Smooth muscle cell (in vitro differentiated cells): ENCODE data around the gene SLC16A1. TPM values are rescaled to one million over a fixed set of nuclear protein-coding genes. Genes with fewer than 3 reads are reported as not detected.

Source experiments
- DNase-seq: peaks from one replicate; lab custom pipeline; 2025; ENCODE audit not compliant: unreplicated experiment; lab: John Stamatoyannopoulos, UW
- H2AFZ ChIP-seq: fragments of 200-600 bp; sonication (generic); 2 replicates; pipeline ENCODE4 v1.6.0; 2016; ENCODE audit warnings: antibody characterized with exemption, low read depth, mild to moderate bottlenecking
- H3F3A ChIP-seq: fragments of 200-600 bp; sonication (generic); 2 replicates; pipeline ENCODE4 v1.6.0; 2017; ENCODE audit warnings: antibody characterized with exemption, low read depth
- H3K27ac ChIP-seq: fragments of 200-600 bp; sonication (generic); 2 replicates; pipeline ENCODE4 v1.5.1; 2016; ENCODE audit warnings: low read depth, mild to moderate bottlenecking
- H3K27me3 ChIP-seq: fragments of 200-600 bp; sonication (generic); 2 replicates; pipeline ENCODE4 v1.6.1; 2016; ENCODE audit warnings: low read depth, mild to moderate bottlenecking
- H3K36me3 ChIP-seq: fragments of 200-600 bp; sonication (generic); 2 replicates; pipeline ENCODE4 v1.5.1; 2016; ENCODE audit warnings: low read depth
- H3K4me1 ChIP-seq: fragments of 200-600 bp; sonication (generic); 2 replicates; pipeline ENCODE4 v1.5.1; 2016; ENCODE audit warnings: low read depth
- H3K4me2 ChIP-seq: fragments of 200-600 bp; sonication (generic); 2 replicates; pipeline ENCODE4 v1.6.0; 2016; ENCODE audit warnings: mild to moderate bottlenecking
- H3K4me3 ChIP-seq: fragments of 200-600 bp; sonication (generic); 2 replicates; pipeline ENCODE4 v1.5.1; 2016; ENCODE audit warnings: mild to moderate bottlenecking
- H3K79me2 ChIP-seq: fragments of 200-600 bp; sonication (generic); 2 replicates; pipeline ENCODE4 v1.6.0; 2016; ENCODE audit warnings: low read depth, mild to moderate bottlenecking
- H3K9ac ChIP-seq: fragments of 200-600 bp; sonication (generic); 2 replicates; pipeline ENCODE4 v1.6.0; 2016; ENCODE audit warnings: low read depth
- H3K9me3 ChIP-seq: fragments of 200-600 bp; sonication (generic); replicated peaks from 2 replicates; pipeline ENCODE4 v1.5.1; 2016; ENCODE audit warnings: low read depth
- H4K20me1 ChIP-seq: fragments of 200-600 bp; sonication (generic); 2 replicates; pipeline ENCODE4 v1.6.0; 2016; ENCODE audit warnings: low read depth
- WGBS: methylation state at CpG from one replicate; pipeline ENCODE4 v1.1.7; 2016; ENCODE audit warnings: low lambda C conversion rate; 5-methylcytosine and 5-hydroxymethylcytosine counted together
- polyA plus RNA-seq: library from polyadenylated mRNA; unstranded; fragments of >200 nt; fragmentation: Nextera tagmentation; extraction: Ambion mirVana; gene quantifications from 2 replicates; pipeline ENCODE4 v1.2.1, GENCODE V29; 2016
- total RNA-seq: library from RNA; depleted of rRNA; stranded (reverse); fragments of >200 nt; gene quantifications from 2 replicates; pipeline ENCODE4 v1.2.3, GENCODE V29; 2014
- TF ChIP-seq, protein P1 (sequence below): fragments of 200-600 bp; sonication (generic); IDR thresholded peaks from 2 replicates; pipeline ENCODE4 v1.5.1; 2017; ENCODE audit warnings: borderline replicate concordance, mild to moderate bottlenecking, antibody characterized with exemption; ENCODE audit not compliant: insufficient read depth, poor library complexity, severe bottlenecking

Gene SLC16A1
- total and polyA plus RNA-seq, 2 experiments from 2014 or later = 43.9 to 77.7 TPM

- no peak for DNase-seq
- peaks cover 13% of the 10 kb centered on the region for H3F3A ChIP-seq
- H2AFZ ChIP-seq = no peak overlapping the region
- H3K9me3 ChIP-seq = no peaks in the 10 kb centered on the region
- H3K4me2 ChIP-seq = peak overlapping the region; percentile 71
- H3K4me3 ChIP-seq = peak overlapping the region; percentile 2
- peaks cover 68% of the 10 kb centered on the region for H4K20me1 ChIP-seq
- peaks cover 38% of the 10 kb centered on the region for H3K4me1 ChIP-seq
- no peaks in the 10 kb centered on the region for H3K36me3 ChIP-seq
- TF ChIP-seq, protein P1, sequence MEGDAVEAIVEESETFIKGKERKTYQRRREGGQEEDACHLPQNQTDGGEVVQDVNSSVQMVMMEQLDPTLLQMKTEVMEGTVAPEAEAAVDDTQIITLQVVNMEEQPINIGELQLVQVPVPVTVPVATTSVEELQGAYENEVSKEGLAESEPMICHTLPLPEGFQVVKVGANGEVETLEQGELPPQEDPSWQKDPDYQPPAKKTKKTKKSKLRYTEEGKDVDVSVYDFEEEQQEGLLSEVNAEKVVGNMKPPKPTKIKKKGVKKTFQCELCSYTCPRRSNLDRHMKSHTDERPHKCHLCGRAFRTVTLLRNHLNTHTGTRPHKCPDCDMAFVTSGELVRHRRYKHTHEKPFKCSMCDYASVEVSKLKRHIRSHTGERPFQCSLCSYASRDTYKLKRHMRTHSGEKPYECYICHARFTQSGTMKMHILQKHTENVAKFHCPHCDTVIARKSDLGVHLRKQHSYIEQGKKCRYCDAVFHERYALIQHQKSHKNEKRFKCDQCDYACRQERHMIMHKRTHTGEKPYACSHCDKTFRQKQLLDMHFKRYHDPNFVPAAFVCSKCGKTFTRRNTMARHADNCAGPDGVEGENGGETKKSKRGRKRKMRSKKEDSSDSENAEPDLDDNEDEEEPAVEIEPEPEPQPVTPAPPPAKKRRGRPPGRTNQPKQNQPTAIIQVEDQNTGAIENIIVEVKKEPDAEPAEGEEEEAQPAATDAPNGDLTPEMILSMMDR = no peak
- peak overlapping the region; percentile 66 for H3K27ac ChIP-seq
- H3K79me2 ChIP-seq = peaks cover 65% of the 10 kb centered on the region
- H3K9ac ChIP-seq = no peak overlapping the region
- H3K27me3 ChIP-seq = no peaks in the 10 kb centered on the region
Observed at GRCh38 chr1:112937495-112937894, 18.5 kb downstream of the SLC16A1 start.

- DNase-seq = no peak
Observed at GRCh38 chr1:112937070-112937469, 18.9 kb downstream of the SLC16A1 start.

DNA sequence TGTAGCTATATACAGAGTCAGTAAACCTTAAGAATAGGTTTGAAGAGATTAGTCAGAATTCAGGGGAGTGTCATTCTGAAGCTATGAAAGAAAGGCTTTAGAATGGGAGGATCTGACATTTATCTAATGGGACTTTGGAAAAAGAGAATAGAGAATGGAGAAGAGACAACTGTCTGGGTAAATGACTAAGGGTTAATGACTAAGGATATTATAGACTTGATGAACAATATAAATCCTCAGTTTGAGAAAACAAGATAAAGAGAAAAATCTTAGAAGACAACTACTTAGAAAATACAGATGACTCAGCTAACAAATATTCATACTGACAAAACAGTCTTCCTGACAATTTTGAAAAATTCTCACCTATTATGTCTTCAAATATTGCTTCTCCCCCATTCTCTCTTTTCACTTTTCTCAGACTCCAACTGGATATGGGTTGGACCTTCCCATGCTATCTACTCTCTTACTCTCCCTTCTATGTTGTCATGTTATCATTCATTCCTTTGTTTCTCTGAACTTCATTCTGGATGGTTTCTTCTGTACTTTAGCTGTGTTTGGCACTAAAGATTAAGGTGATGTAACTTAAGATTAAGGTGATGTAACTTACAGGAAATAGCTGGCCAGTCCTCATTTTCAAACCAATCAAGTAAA, 20.4 kb downstream of the SLC16A1 start:
- Histone ChIP-seq H3K4me2 (peak overlapping the region; percentile 71), H3K4me1 (peaks cover 38% of the 10 kb centered on the region), H2AFZ (no peak overlapping the region), H3F3A (peaks cover 13% of the 10 kb centered on the region), H3K9me3 (no peaks in the 10 kb centered on the region), H3K27ac (peak overlapping the region; percentile 66), H4K20me1 (peaks cover 71% of the 10 kb centered on the region), H3K79me2 (peaks cover 65% of the 10 kb centered on the region), H3K9ac (no peak overlapping the region), H3K4me3 (no peak overlapping the region), H3K36me3 (no peaks in the 10 kb centered on the region), H3K27me3 (no peaks in the 10 kb centered on the region)
- TF ChIP-seq, protein P1 = no peak
- no peak for DNase-seq

More at GRCh38 chr1:112937070-112937469, 18.9 kb downstream of the SLC16A1 start:
- Histone ChIP-seq H3K36me3 (no peaks in the 10 kb centered on the region), H3F3A (peaks cover 13% of the 10 kb centered on the region), H3K27ac (peak overlapping the region; percentile 66), H3K9ac (no peak overlapping the region), H2AFZ (no peak overlapping the region), H3K9me3 (no peaks in the 10 kb centered on the region), H3K27me3 (no peaks in the 10 kb centered on the region), H4K20me1 (peaks cover 68% of the 10 kb centered on the region), H3K4me3 (peak overlapping the region; percentile 2), H3K79me2 (peaks cover 65% of the 10 kb centered on the region), H3K4me1 (peaks cover 38% of the 10 kb centered on the region), H3K4me2 (peak overlapping the region; percentile 71)
- WGBS = 7% methylated on average over 2 of the region's 2 CpGs
- TF ChIP-seq, protein P1 = no peak

GRCh38 chr1:112934577-112934976, 21.4 kb downstream of the SLC16A1 start:
- H3K27me3 ChIP-seq = no peaks in the 10 kb centered on the region
- H3K36me3 ChIP-seq = no peaks in the 10 kb centered on the region
- no peak overlapping the region for H2AFZ ChIP-seq
- peaks cover 72% of the 10 kb centered on the region for H4K20me1 ChIP-seq
- H3K9me3 ChIP-seq = no peaks in the 10 kb centered on the region
- no peak for DNase-seq
- H3K79me2 ChIP-seq = peaks cover 60% of the 10 kb centered on the region
- H3K4me1 ChIP-seq = peaks cover 38% of the 10 kb centered on the region
- H3K4me2 ChIP-seq = no peak overlapping the region
- TF ChIP-seq, protein P1 = no peak
- no peak overlapping the region for H3K4me3 ChIP-seq
- peak overlapping the region; percentile 66 for H3K27ac ChIP-seq
- H3F3A ChIP-seq = peaks cover 13% of the 10 kb centered on the region
- H3K9ac ChIP-seq = no peak overlapping the region
- WGBS = 82% methylated on average over 3 of the region's 3 CpGs
